ENCODE results near the gene LHFPL3.

Gene LHFPL3

DNA sequence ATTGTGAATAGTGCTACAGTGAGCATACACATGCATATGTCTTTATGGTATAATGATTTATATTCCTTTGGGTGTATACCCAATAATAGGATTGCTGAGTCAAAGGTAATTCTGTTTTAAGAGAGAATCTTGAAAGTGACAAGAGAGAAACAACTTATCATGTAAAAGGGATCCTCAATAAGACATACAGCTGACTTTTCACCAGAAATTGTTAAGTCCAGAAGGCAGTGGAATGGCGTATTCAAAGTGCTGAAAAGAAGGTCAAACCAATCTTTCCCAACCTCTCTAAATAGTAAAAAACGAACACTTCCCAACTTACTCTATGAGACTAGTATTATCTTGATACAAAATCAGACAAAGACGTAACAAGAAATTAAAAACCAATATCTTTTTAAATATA is 59.8 kb downstream of the LHFPL3 start:
- no peak for DNase-seq (ENCODE audit: low read depth)
- TF ChIP-seq, protein P1, sequence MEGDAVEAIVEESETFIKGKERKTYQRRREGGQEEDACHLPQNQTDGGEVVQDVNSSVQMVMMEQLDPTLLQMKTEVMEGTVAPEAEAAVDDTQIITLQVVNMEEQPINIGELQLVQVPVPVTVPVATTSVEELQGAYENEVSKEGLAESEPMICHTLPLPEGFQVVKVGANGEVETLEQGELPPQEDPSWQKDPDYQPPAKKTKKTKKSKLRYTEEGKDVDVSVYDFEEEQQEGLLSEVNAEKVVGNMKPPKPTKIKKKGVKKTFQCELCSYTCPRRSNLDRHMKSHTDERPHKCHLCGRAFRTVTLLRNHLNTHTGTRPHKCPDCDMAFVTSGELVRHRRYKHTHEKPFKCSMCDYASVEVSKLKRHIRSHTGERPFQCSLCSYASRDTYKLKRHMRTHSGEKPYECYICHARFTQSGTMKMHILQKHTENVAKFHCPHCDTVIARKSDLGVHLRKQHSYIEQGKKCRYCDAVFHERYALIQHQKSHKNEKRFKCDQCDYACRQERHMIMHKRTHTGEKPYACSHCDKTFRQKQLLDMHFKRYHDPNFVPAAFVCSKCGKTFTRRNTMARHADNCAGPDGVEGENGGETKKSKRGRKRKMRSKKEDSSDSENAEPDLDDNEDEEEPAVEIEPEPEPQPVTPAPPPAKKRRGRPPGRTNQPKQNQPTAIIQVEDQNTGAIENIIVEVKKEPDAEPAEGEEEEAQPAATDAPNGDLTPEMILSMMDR (conservative IDR thresholded peaks at IDR 0.05; ENCODE audit: low read depth, low read length) = no peak
- H3K4me3 ChIP-seq (ENCODE audit: low read depth, low read length) = no peak overlapping the region

DNA sequence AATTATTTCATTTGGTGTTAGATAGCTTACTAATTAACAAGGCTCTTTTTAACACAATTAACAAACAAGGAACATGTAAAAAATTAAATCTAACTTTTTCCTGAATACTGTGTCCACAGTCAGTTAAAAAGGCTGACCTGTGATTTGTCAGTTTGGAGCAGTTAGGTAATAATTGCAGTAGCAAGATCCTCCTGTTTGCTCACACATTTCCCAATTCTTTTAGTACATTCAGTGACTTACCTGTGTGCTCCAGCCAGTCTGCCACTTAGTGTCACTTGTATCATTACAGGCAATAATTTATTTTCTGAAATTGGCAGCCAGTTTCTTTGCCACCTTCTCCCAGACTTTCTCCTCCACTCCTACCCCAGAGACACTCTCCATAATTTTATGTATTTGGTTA is 66.8 kb downstream of the LHFPL3 start:
- TF ChIP-seq, protein P1 (conservative IDR thresholded peaks at IDR 0.05; ENCODE audit: low read depth, low read length) = no peak
- H3K4me3 ChIP-seq (ENCODE audit: low read depth, low read length) = no peak overlapping the region
- no peak for DNase-seq (ENCODE audit: low read depth)

- TF ChIP-seq, protein P1 (conservative IDR thresholded peaks at IDR 0.05; ENCODE audit: low read depth, low read length) = no peak
- no peak overlapping the region for H3K4me3 ChIP-seq (ENCODE audit: low read depth, low read length)
- no peak for DNase-seq (ENCODE audit: low read depth)
Observed at GRCh38 chr7:104397442-104397841, 69.0 kb downstream of the LHFPL3 start.

DNA sequence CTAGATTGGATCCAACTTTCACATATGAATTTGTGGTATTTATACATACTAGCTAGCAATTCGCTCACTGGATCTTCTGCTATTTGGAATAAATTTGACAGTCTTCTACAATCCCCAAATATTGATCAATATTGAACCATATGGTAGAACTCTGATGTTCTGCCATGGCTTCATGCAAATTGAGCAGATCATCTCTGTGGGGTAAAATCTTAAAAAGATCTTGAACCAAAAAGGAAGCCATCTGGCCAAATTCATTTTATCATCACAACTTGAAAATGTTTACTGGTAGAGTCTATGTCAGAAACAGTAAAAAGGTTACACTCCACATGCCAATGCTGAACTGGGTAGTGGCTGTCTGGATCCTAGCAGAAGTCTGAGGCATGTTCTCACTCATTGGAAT is 80.0 kb downstream of the LHFPL3 start:
- DNase-seq (ENCODE audit: low read depth) = no peak
- H3K4me3 ChIP-seq (ENCODE audit: low read depth, low read length) = no peak overlapping the region
- TF ChIP-seq, protein P1 (conservative IDR thresholded peaks at IDR 0.05; ENCODE audit: low read depth, low read length) = no peak

DNA sequence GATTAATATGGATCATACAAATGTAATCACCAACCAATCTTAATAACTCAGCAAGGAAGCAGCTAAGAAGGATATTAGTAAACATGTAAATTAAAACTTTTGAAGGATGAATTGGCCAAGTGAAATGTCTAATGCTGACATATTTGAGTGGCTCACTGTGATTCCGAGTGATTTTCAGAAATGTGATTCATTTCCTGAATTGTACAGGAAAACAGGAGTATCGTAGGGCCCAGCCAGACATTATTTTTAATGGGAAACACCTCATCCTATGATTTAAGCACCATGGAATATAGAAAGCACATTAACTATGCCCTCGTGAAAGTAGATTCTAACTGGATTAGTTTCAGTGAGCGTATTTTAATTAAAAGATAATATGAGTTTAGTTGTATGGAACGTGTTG is 82.3 kb downstream of the LHFPL3 start:
- no peak overlapping the region for H3K4me3 ChIP-seq (ENCODE audit: low read depth, low read length)
- DNase-seq (ENCODE audit: low read depth) = no peak
- TF ChIP-seq, protein P1 (conservative IDR thresholded peaks at IDR 0.05; ENCODE audit: low read depth, low read length) = no peak

- DNase-seq (ENCODE audit: low read depth) = no peak
- H3K4me3 ChIP-seq (ENCODE audit: low read depth, low read length) = no peak overlapping the region
Observed at GRCh38 chr7:104412911-104413310, 84.5 kb downstream of the LHFPL3 start.

DNA sequence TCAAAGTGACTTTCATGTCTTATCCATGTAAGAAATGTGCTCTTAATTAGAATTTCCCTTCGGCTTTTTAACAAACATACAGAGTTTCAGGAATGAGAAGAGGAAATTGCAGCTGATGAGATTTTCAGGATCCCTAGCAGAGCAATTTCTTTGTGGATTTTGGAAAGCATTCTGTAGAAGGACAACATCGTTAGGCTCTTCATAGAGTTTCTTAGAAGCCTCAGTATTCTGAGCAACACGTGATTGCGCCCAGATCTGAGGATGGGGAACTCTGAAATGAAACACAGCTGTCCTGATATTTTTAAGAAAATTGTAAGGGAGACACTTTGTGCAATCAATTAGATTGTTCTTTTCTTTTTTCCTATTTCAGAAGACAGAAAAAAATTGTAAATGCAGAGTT is 85.8 kb downstream of the LHFPL3 start:
- TF ChIP-seq, protein P1 (conservative IDR thresholded peaks at IDR 0.05; ENCODE audit: low read depth, low read length) = no peak
- no peak overlapping the region for H3K4me3 ChIP-seq (ENCODE audit: low read depth, low read length)
- DNase-seq (ENCODE audit: low read depth) = no peak

More at GRCh38 chr7:104412911-104413310, 84.5 kb downstream of the LHFPL3 start:
- TF ChIP-seq, protein P1 (conservative IDR thresholded peaks at IDR 0.05; ENCODE audit: low read depth, low read length) = no peak
